Epithelial cell of esophagus (primary cell): ENCODE data around the gene RNF223.
A peak's percentile ranks its signal among the peaks of the same experiment; 100 is the strongest.

ENCODE experiments used
- DNase-seq: peaks from one replicate; pipeline ENCODE4 v3.0.0; 2010; ENCODE audit warnings: low read depth
- H3K4me3 ChIP-seq: 2 replicates; pipeline ENCODE4 v1.5.1; 2011; ENCODE audit warnings: mild to moderate bottlenecking, low read length, control low read depth
- CTCF ChIP-seq: IDR thresholded peaks from 2 replicates; pipeline ENCODE4 v1.5.1; 2011; ENCODE audit warnings: low read depth, mild to moderate bottlenecking, low read length, control low read depth, inconsistent platforms; ENCODE audit not compliant: insufficient read depth; ENCODE audit errors: missing control alignments

The RNF223 gene

GRCh38 chr1:1037366-1038327 lies 36.5 kb downstream of the RNF223 start:
- TF ChIP-seq CTCF = no peak
- no peak for DNase-seq
- H3K4me3 ChIP-seq = no peak overlapping the region

GRCh38 chr1:1035291-1035943 lies 38.7 kb downstream of the RNF223 start:
- no peak for TF ChIP-seq CTCF
- no peak for DNase-seq
- H3K4me3 ChIP-seq = no peak overlapping the region

- no peak for TF ChIP-seq CTCF
- DNase-seq = no peak
- no peak overlapping the region for H3K4me3 ChIP-seq
Measured at GRCh38 chr1:1034439-1034781, 39.7 kb downstream of the RNF223 start.

- no peak overlapping the region for H3K4me3 ChIP-seq
- DNase-seq = no peak
- TF ChIP-seq CTCF = no peak
Measured at GRCh38 chr1:1033731-1034438, 40.2 kb downstream of the RNF223 start.

GRCh38 chr1:1033009-1033587 lies 41.0 kb downstream of the RNF223 start:
- TF ChIP-seq CTCF = peak; percentile 63
- H3K4me3 ChIP-seq = peak overlapping the region; percentile 25
- DNase-seq = peak; percentile 92

- DNase-seq = no peak
- H3K4me3 ChIP-seq = peak overlapping the region; percentile 25
- TF ChIP-seq CTCF = no peak
Measured at GRCh38 chr1:1032424-1032823, 41.7 kb downstream of the RNF223 start.
